NCI-H2029 (cell line): Measurements from ENCODE around the gene WASF2.
"Not testable (repeated sequence)": the region's sequence is repeated elsewhere in the genome, so short reads cannot be mapped to it uniquely, and the experiment has no call there.

Source experiments
- DNase-seq: peaks from one replicate; lab custom pipeline; 2025; lab: John Stamatoyannopoulos, UW

Gene WASF2

GRCh38 chr1:27489973-27490741 lies at the start of gene WASF2:
TSS of gene WASF2 (minus strand) at chr1:27490167. CDS start at chr1:27428890, 61,277 bp downstream.
- DNase-seq = peak; percentile 91

GRCh38 chr1:27538793-27539192 lies 48.8 kb upstream of the WASF2 start:
- no peak for DNase-seq

- DNase-seq = not testable (repeated sequence)
These were observed 48.3 kb upstream of the WASF2 start for GRCh38 chr1:27538305-27538676.

- no peak for DNase-seq
These were observed 46.8 kb upstream of the WASF2 start for GRCh38 chr1:27536767-27537166.

GRCh38 chr1:27536010-27536757 lies 46.2 kb upstream of the WASF2 start:
- DNase-seq = no peak

- DNase-seq = no peak
These were observed 45.4 kb upstream of the WASF2 start for GRCh38 chr1:27535386-27535785.

- DNase-seq = no peak
These were observed 42.2 kb upstream of the WASF2 start for GRCh38 chr1:27531959-27532685.

GRCh38 chr1:27530192-27530591 lies 40.2 kb upstream of the WASF2 start:
- DNase-seq = no peak

- no peak for DNase-seq
These were observed 39.7 kb upstream of the WASF2 start for GRCh38 chr1:27529704-27530018.

GRCh38 chr1:27528818-27529703 lies 39.1 kb upstream of the WASF2 start:
- peak; percentile 68 for DNase-seq

GRCh38 chr1:27527890-27528817 lies 38.2 kb upstream of the WASF2 start:
- peak; percentile 88 for DNase-seq

GRCh38 chr1:27527223-27527889 lies 37.4 kb upstream of the WASF2 start:
- DNase-seq = peak; percentile 92

- DNase-seq = no peak
These were observed 36.7 kb upstream of the WASF2 start for GRCh38 chr1:27526569-27527222.

GRCh38 chr1:27525296-27526272 lies 35.6 kb upstream of the WASF2 start:
- DNase-seq = no peak

- DNase-seq = no peak
These were observed 33.5 kb upstream of the WASF2 start for GRCh38 chr1:27523337-27524020.

GRCh38 chr1:27522432-27523336 lies 32.7 kb upstream of the WASF2 start:
- DNase-seq = no peak
